HG03521 (cell line): ENCODE measurements around the gene HAPLN1.

ENCODE experiments used
- ATAC-seq: cut with Tn5 transposase; IDR thresholded peaks from one replicate; pipeline ENCODE4 v1.9.1; 2021; ENCODE audit warnings: mild to moderate bottlenecking, moderate library complexity; ENCODE audit not compliant: unreplicated experiment

The HAPLN1 gene

GRCh38 chr5:83645936-83646335 is 74.7 kb downstream of the HAPLN1 start:
- ATAC-seq, result no peak

- no peak for ATAC-seq
Measured at GRCh38 chr5:83644301-83644700, 76.4 kb downstream of the HAPLN1 start.

GRCh38 chr5:83641946-83642345 is 78.7 kb downstream of the HAPLN1 start:
- no peak for ATAC-seq

GRCh38 chr5:83639911-83640310 is 80.7 kb downstream of the HAPLN1 start:
- no peak for ATAC-seq

GRCh38 chr5:83636156-83636555 is 84.5 kb downstream of the HAPLN1 start:
- ATAC-seq, result no peak

- ATAC-seq, result no peak
Measured at GRCh38 chr5:83633285-83633684, 87.4 kb downstream of the HAPLN1 start.

- no peak for ATAC-seq
Measured at GRCh38 chr5:83632874-83633273, 87.8 kb downstream of the HAPLN1 start.

GRCh38 chr5:83628360-83628759 is 92.3 kb downstream of the HAPLN1 start:
- ATAC-seq, result no peak

- no peak for ATAC-seq
Measured at GRCh38 chr5:83614841-83615240, 105.8 kb downstream of the HAPLN1 start.

- no peak for ATAC-seq
Measured at GRCh38 chr5:83608122-83608521, 112.5 kb downstream of the HAPLN1 start.

GRCh38 chr5:83595217-83595616 is 125.4 kb downstream of the HAPLN1 start:
- no peak for ATAC-seq

GRCh38 chr5:83590966-83591365 is 129.7 kb downstream of the HAPLN1 start:
- ATAC-seq, result no peak

GRCh38 chr5:83589786-83590185 is 130.9 kb downstream of the HAPLN1 start:
- ATAC-seq, result no peak
